Measurements from ENCODE around the gene FZD2.
"Not testable (repeated sequence)": the region's sequence is repeated elsewhere in the genome, so short reads cannot be mapped to it uniquely, and the experiment has no call there.

- TF ChIP-seq, protein P1, sequence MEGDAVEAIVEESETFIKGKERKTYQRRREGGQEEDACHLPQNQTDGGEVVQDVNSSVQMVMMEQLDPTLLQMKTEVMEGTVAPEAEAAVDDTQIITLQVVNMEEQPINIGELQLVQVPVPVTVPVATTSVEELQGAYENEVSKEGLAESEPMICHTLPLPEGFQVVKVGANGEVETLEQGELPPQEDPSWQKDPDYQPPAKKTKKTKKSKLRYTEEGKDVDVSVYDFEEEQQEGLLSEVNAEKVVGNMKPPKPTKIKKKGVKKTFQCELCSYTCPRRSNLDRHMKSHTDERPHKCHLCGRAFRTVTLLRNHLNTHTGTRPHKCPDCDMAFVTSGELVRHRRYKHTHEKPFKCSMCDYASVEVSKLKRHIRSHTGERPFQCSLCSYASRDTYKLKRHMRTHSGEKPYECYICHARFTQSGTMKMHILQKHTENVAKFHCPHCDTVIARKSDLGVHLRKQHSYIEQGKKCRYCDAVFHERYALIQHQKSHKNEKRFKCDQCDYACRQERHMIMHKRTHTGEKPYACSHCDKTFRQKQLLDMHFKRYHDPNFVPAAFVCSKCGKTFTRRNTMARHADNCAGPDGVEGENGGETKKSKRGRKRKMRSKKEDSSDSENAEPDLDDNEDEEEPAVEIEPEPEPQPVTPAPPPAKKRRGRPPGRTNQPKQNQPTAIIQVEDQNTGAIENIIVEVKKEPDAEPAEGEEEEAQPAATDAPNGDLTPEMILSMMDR (IDR thresholded peaks at IDR 0.05; ENCODE audit: borderline replicate concordance, extremely low read depth, low read length, poor library complexity, severe bottlenecking), result not testable (repeated sequence)
- TF ChIP-seq EZH2 (IDR thresholded peaks at IDR 0.05; ENCODE audit: borderline replicate concordance, low read depth, low read length, severe bottlenecking), result not testable (repeated sequence)
Measured at GRCh38 chr17:44568311-44568944, 11.1 kb downstream of the FZD2 start.
